HG03520 (cell line): ENCODE data around the gene MTF2.
"Not testable (repeated sequence)": the region's sequence is repeated elsewhere in the genome, so short reads cannot be mapped to it uniquely, and the experiment has no call there.

Source experiments
- ATAC-seq: cut with Tn5 transposase; IDR thresholded peaks from one replicate; pipeline ENCODE4 v1.9.1; 2021; ENCODE audit warnings: mild to moderate bottlenecking, moderate library complexity; ENCODE audit not compliant: unreplicated experiment

MTF2 gene

GRCh38 chr1:93137604-93138292, 58.7 kb downstream of the MTF2 start:
- ATAC-seq: no peak

DNA sequence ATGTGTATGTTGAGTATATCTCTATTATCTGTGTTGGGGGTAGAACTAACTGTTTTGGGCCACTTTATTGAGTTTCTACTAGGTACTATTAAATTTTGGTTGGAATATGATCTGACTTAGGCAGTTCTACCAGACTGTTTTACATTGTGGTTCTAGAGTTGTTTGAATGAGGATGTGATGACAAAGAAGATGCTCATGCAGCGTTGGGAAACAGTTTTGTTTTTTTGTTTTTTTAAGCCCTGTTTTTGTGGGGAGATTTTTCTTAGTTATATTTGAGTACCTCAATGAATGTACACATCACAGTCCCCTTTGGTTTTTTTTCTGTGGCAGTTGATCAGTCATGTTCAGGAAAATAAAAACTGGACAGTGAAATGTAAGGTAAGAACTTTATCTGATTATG, 61.0 kb downstream of the MTF2 start:
- ATAC-seq: no peak

DNA sequence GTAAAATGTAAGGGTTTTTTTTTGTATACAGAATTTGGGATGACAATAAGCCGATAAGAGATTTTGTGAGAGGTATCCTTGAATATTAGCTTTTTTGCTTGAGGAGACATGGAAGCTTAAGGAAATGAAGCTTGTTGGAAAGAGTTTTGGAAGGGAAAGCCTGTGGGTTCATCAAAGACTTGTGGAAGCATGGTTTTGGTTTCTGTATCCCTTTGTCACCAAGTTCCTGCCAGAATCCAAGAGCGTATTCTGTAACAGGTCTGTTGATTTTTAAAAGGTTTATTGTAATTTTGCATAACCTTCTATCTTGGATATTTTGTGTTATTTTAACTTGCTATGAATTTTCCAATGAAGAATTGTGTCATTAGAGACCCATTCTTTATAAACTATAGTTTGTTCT, 63.1 kb downstream of the MTF2 start:
- no peak for ATAC-seq

GRCh38 chr1:93143136-93143535, 64.1 kb downstream of the MTF2 start:
- no peak for ATAC-seq

DNA sequence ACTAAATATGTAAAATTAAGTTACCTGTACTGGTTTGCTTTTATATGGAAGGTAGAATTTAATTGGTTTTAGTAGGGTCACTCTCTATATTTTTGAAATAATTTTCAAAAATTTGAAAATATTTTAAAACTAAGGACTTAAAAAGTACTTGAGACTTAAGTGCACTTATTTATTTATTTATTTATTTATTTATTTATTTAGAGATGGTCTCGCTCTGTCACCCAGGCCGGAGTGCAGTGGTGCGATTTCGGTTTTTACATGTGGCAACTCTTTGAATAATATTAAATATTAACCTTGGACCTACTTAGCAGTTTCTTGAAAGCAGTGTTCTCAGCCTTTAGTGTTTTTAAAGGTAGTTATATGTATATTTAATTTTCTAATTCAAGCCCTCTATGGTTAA, 64.7 kb downstream of the MTF2 start:
- no peak for ATAC-seq

DNA sequence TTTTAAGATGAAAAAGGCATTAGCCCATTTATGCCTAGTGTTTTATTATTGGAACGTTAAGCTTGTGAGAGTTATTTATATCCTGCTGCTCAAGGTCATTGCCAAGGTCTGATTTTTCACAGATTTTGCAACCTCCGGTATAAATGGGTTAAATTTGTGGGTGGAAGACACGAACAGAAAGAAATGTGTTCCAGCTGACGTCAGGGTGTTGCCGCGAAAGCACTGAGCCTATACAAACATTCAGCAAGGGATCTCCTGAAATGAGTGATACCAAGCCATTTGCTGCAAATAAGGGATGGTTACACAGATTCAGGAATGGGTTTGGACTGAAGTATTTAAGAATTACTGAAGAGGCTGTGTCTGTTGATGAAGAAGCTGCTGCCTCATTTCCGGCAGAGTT, 68.9 kb downstream of the MTF2 start:
- ATAC-seq: no peak

- ATAC-seq: no peak
These were observed 71.6 kb downstream of the MTF2 start for GRCh38 chr1:93150729-93151128.

DNA sequence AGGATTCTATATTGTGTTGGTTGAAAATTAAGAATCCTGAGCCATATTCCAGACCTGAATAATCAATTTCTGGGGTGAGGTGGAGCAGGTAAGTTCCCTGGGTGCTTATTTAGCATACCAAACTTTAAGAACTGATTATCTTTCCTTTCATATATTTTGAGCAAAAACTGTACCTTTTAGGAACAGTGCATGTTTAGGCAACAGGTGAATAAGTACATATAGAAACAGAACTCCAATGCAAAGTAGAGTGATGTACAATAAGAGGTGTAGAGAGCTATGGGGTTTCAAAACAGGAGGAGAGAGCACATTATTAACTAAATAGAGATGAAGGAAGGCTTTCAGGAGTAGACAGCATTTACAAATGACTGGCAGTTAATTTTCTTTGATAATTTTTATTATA, 72.4 kb downstream of the MTF2 start:
- ATAC-seq: no peak

DNA sequence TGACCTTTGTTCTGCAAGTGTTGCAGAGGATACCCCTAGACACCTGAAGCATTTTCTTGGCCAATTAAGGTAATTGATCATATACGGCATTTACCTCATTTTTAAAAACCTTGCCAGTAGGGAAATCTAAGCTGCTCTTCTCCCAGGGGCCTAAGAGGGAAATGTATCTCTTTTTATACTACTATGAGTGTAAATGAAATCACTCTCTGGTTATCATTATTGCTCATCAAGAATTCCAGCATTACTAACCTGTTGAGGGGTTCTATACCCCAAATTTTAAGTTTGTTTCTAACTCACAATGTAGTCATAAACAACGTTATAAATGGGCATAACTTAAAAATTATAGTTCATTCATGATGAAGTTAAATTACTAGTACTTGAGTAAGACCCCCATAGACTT, 73.8 kb downstream of the MTF2 start:
- no peak for ATAC-seq

- ATAC-seq: no peak
These were observed 75.8 kb downstream of the MTF2 start for GRCh38 chr1:93154898-93155297.

DNA sequence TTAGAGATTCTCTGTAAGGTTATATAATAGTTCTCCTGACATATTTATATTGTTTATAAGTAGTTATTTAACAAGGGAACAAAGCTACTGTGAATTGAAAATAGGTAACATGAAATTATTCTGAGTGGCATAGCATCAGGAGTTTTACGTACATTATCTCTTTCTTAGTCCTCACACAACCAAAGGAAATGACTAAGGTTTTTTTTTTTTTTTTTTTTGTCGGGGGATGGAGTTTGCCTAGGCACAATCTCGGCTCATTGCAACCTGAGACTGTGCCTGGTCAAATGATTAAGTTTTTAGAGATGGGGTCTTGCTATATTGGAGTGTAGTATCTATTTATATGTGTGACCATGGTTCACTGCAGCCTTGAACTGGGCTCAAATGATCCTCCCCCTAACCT, 76.3 kb downstream of the MTF2 start:
- ATAC-seq: no peak

- no peak for ATAC-seq
These were observed 80.3 kb downstream of the MTF2 start for GRCh38 chr1:93159337-93159736.

DNA sequence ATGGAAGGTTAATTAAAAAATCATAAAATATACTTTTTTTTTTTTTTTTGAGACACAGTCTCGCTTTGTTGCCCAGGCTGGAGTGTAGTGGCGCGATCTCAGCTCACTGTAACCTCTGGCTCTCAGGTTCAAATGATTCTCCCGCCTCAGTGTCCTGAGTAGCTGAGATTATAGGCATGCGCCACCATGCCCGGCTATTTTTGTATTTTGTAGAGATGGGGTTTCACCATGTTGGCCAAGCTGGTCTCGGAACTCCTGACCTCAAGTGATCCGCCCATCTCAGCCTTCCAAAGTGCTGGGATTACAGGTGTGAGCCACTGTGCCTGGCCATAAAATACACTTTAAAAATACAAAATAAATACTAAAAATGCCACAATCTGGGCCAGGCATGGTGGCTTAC, 84.2 kb downstream of the MTF2 start:
- not testable (repeated sequence) for ATAC-seq

GRCh38 chr1:93164816-93165215, 85.7 kb downstream of the MTF2 start:
- no peak for ATAC-seq

DNA sequence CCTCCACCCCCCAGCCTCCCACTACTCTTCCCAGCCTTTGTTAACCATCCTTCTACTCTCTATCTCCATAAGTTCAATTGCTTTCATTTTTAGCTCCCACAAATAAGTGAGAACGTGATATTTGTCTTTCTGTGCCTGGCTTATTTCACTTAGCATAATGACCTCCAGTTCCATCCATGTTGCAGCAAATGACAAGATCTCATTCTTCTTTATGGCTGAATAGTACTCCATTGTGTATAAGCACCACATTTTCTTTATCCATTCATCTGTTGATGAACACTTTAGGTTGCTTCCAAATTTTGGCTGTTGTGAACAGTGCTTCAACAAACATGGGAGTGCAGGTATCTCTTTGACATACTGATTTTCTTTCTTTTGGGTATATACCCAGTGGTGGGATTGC, 86.8 kb downstream of the MTF2 start:
- not testable (repeated sequence) for ATAC-seq

DNA sequence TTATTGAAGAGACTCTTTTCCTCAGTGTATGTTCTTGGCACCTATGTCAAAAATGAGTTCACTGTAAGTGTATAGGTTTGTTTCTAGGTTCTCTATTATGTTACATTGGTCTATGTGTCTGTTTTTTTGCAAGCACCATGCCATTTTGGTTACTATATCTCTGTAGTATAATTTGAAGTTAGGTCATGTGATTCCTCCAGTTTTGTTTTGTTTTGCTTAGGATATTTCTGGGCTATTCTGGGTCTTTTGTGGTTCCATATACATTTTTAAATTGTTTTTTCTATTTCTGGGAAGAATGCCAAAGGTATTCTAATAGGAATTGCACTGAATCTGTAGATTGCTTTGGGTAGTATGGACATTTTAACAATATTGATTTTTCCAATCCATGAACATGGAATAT, 87.9 kb downstream of the MTF2 start:
- ATAC-seq: no peak

GRCh38 chr1:93170141-93170678, 91.1 kb downstream of the MTF2 start:
- ATAC-seq: not testable (repeated sequence)

DNA sequence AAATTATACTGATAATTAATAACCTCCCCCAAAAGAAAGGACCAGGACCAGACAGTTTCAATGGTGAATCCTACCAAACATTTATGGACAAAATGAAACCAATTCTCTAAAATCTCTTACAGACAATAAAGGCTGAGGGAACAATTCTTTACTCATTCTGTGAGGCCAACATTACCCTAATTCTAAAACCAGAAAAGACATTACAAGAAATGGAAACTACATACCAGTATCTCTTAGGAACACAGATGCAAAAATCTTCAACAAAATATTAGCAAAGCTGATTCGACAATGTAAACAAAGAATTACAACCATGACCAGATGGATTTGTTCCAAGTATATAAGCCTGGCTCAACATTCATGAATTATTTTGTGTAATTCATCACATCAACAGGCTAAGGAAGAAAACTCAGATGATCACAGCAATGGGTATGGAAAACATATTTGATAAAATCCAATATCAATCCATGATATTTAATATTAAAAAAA, 92.5 kb downstream of the MTF2 start:
- ATAC-seq: no peak

DNA sequence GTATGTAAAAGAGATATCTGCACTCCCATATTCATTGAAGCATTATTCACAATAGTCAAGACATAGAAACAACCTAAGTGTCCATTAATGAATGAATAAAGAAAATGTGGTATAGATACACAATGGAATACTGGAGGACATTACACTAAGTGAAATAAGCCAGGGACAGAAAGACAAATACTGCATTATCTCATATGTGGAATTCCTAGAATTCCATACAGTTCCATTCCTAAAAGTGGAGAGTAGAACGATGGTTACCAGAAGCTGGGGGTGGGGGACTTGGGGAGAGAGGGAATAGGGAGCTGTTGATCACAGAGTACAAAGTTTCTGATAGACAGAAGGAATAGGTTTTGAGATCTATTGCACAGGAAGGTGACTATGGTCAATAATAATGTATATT, 93.7 kb downstream of the MTF2 start:
- no peak for ATAC-seq

DNA sequence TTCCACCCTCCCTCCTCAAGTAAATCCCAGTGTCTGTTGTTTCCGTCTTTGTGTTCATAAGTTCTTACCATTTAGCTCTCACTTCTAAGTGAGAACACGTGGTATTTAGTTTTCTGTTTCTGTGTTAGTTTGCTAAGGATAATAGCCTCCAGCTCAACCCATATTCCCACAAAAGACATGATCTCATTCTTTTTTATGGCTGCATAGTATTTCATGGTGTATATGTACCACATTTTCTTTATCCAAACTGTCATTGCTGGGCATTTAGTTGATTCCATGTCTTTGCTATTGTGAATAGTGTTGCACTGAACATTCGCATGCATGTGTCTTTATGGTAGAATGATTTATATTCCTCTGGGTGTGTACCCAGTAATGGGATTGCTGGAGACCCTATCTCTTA, 95.6 kb downstream of the MTF2 start:
- ATAC-seq: not testable (repeated sequence)

- ATAC-seq: no peak
These were observed 98.9 kb downstream of the MTF2 start for GRCh38 chr1:93177991-93178390.

GRCh38 chr1:93178418-93178817, 99.3 kb downstream of the MTF2 start:
- ATAC-seq: no peak
